Right lobe of liver (tissue), 6 donors: Measurements from ENCODE around the gene CST9. TPM values are rescaled to one million over a fixed set of nuclear protein-coding genes. Genes with fewer than 3 reads are reported as not detected.

Source experiments
- ATAC-seq, 4 donors: fragments of 200-7000 bp; cut with Tn5 transposase; one replicate each; pipeline ENCODE4 v1.9.1; 2020; ENCODE audit warnings: mild to moderate bottlenecking in 4 of 4, moderate library complexity in 4 of 4
- DNase-seq, 3 donors: peaks; one replicate each; pipeline ENCODE4 v3.0.0-alpha.2; 2020
- H3K27ac ChIP-seq, 3 donors: fragments of 200-600 bp; one replicate each; pipeline ENCODE4 v1.8.0; 2022
- H3K27me3 ChIP-seq, 2 donors: fragments of 200-600 bp; one replicate each; pipeline ENCODE4 v1.8.0; 2022
- H3K36me3 ChIP-seq, 4 donors: fragments of 200-600 bp; sonication (generic) in 1 of 4; one replicate each; pipeline versions ENCODE4 v1.5.1 to v1.8.0; 2017 to 2022; ENCODE audit warnings: control low read depth in 1 of 4
- H3K4me1 ChIP-seq, 4 donors: fragments of 200-600 bp; sonication (generic) in 1 of 4; one replicate each; pipeline versions ENCODE4 v1.5.1 to v1.8.0; 2017 to 2022; ENCODE audit warnings: control low read depth in 1 of 4
- H3K4me3 ChIP-seq, 3 donors: fragments of 200-600 bp; one replicate each; pipeline ENCODE4 v1.8.0; 2022
- H3K9me3 ChIP-seq, 4 donors: fragments of 200-600 bp; sonication (generic) in 1 of 4; one replicate each; pipeline versions ENCODE4 v1.5.1 to v1.8.0; 2017 to 2022; ENCODE audit warnings: control low read depth in 1 of 4
- POLR2A ChIP-seq: fragments of 450-650 bp; IDR thresholded peaks from one replicate; pipeline ENCODE4 v1.6.1; 2017; ENCODE audit warnings: antibody characterized with exemption, mild to moderate bottlenecking
- WGBS: methylation state at CpG from one replicate; pipeline ENCODE4 v1.1.6; 2018; ENCODE audit warnings: low coverage, low lambda C conversion rate; ENCODE audit not compliant: insufficient coverage; ENCODE audit errors: missing lambda C conversion rate; 5-methylcytosine and 5-hydroxymethylcytosine counted together
- intact Hi-C, 2 donors: fragments of 100-400 bp; cut with DNase I; formaldehyde crosslinking; loops; one replicate each; pipeline versions ENCODE4 v1.11.2 to v1.14.1; 2022
- total RNA-seq, 6 experiments: library from RNA; depleted of rRNA in 2 of 6; stranded (reverse); fragments of >200 nt in 2 of 6; fragmentation: NEBNext Ultra II Directional in 3 of 6; extraction: Animal tissue kit (Norgen Biotek cat#: 25700) in 3 of 6; gene quantifications; one replicate each; pipeline versions ENCODE4 v1.1.0 to v1.2.4, GENCODE V29; 2016 to 2023
- TF ChIP-seq, protein P1 (sequence below), 4 donors: fragments of 200-600 bp in 3 of 4; fragments of 450-650 bp in 1 of 4; IDR thresholded peaks; one replicate each; pipeline versions ENCODE4 v1.5.1 to v1.8.0; 2016 to 2022; ENCODE audit warnings: antibody characterized with exemption in 4 of 4, mild to moderate bottlenecking in 2 of 4
- donor health status: DM: no; HTN: yes; CAD: no.
- donor health status: DM: no; HTN: no; CAD: no.
- donor health status: DM: no; HTN: no; CAD: no.
- donor health status: DM: no; HTN: yes; CAD: no.
- donor health status: DM: no; HTN: yes; CAD: no.

CST9 gene
- total RNA-seq, 6 experiments from 2014 or later = not detected

DNA sequence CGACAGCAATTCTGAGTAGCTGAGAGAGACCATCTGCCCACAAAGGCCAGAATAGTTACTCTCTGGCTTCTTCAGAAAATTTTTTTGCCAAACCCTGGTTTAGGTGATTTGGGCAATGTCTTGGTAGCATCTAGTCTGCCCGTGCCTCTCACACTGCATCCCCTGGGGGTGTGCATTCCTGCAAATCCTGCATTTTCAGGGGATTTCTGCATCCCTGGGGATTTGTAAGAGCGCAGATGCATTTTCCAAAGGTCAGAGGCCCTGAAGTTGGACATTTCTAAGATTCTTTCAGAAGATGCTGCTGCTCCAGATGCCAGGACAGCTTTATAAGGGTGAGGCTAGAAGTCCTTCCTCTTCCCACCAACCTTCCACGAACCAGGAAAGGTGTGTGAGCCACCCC, 4.0 kb downstream of the CST9 start:
- H3K27ac ChIP-seq = no peak overlapping the region
- WGBS = 41% methylated on average over 3 of the region's 4 CpGs
- H3K27me3 ChIP-seq = no peaks in the 10 kb centered on the region
- no peaks in the 10 kb centered on the region for H3K9me3 ChIP-seq
- TF ChIP-seq, protein P1, sequence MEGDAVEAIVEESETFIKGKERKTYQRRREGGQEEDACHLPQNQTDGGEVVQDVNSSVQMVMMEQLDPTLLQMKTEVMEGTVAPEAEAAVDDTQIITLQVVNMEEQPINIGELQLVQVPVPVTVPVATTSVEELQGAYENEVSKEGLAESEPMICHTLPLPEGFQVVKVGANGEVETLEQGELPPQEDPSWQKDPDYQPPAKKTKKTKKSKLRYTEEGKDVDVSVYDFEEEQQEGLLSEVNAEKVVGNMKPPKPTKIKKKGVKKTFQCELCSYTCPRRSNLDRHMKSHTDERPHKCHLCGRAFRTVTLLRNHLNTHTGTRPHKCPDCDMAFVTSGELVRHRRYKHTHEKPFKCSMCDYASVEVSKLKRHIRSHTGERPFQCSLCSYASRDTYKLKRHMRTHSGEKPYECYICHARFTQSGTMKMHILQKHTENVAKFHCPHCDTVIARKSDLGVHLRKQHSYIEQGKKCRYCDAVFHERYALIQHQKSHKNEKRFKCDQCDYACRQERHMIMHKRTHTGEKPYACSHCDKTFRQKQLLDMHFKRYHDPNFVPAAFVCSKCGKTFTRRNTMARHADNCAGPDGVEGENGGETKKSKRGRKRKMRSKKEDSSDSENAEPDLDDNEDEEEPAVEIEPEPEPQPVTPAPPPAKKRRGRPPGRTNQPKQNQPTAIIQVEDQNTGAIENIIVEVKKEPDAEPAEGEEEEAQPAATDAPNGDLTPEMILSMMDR (IDR thresholded peaks at IDR 0.05) = no peak
- TF ChIP-seq POLR2A = no peak
- H3K4me3 ChIP-seq = no peak overlapping the region
- no peak for DNase-seq
- intact Hi-C loops = loop anchor here (5.0 to 10.0 kb wide), 3 partner anchors 157 to 257 kb away; no protein-coding TSS in a partner anchor
- ATAC-seq = no peak
- no peaks in the 10 kb centered on the region for H3K4me1 ChIP-seq
- no peaks in the 10 kb centered on the region for H3K36me3 ChIP-seq

DNA sequence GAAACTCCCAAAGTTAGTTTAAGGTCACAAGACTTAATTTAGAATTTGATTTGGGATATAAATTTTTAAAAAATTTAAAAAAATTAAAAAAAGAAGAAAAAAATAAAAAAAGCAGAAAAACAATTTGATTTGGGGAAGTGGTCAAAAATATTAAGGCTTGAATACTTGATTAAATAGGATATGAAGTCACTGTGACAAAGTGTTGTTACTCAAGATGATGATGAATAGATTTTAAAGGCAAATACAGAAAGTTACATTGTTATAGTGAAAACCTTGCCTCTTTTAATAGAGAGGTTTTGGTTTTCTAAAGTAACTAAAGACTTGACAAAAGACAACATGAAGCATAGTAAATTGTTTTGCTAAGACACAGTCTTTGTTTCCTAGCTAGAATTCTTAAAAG, 7.2 kb downstream of the CST9 start:
- H3K4me1 ChIP-seq = no peaks in the 10 kb centered on the region
- no peak overlapping the region for H3K27ac ChIP-seq
- no peak for DNase-seq
- intact Hi-C loops = no loop called here
- no peaks in the 10 kb centered on the region for H3K36me3 ChIP-seq
- H3K27me3 ChIP-seq = no peaks in the 10 kb centered on the region
- H3K4me3 ChIP-seq = no peak overlapping the region
- no peaks in the 10 kb centered on the region for H3K9me3 ChIP-seq
- TF ChIP-seq POLR2A = no peak
- TF ChIP-seq, protein P1 (IDR thresholded peaks at IDR 0.05) = no peak
- ATAC-seq = no peak

DNA sequence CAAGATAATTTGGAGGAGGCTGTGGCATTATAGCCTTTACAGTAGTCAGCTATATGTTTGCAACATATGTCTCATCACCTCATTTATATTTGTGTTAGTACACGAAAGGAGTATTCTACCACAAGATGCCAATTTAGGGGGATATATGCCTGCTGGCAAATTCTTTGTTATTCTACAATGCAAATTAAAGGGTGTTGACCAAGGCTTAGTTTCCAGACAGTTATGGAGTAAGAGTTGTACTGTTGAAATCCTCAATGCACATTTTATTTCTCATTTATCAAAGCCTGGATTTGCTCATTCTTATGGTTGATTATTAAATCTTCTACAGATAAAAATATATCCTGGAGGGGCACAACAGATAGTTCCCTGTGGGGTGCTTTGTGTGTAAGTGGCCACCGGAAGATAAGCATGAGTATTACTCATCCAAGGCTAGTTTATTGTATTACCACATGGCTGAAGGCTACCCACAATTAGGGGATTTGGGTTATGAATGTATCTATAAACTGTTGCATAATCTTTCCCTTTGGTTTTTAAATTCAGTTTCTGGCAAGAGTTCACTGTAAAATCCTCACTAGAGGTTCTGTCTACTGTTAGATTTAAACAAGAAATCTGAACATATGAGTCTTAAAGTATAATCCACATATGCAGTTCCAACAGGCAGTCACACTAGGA, 9.0 kb downstream of the CST9 start:
- Histone ChIP-seq H3K36me3 (no peaks in the 10 kb centered on the region), H3K27me3 (no peaks in the 10 kb centered on the region), H3K9me3 (no peaks in the 10 kb centered on the region), H3K27ac (no peak overlapping the region), H3K4me3 (no peak overlapping the region), H3K4me1 (no peaks in the 10 kb centered on the region)
- ATAC-seq (no peak), DNase-seq (no peak)
- WGBS = 42% methylated on average over 2 of the region's 2 CpGs
- intact Hi-C loops = no loop called here
- TF ChIP-seq POLR2A = no peak
- TF ChIP-seq, protein P1 (IDR thresholded peaks at IDR 0.05) = no peak

DNA sequence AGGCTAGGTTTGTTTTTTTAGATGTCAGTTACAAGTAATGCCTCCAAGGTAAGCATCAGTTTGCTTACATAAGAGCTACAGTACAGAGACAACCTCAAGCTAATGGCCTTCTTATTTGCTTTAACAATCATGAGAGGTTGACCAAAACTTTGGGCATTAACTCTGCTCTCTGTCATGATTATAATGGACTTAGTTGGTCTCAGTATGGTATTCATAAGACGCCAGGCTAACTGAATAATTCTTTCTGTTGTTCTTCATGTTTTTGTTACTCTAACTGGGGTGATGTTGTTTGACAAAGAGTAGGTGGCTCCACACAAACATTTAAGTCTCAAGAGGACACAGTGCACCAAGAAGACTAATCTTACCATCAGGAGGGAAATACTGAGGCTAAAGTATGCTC, 9.8 kb downstream of the CST9 start:
- no peak for DNase-seq
- no peaks in the 10 kb centered on the region for H3K36me3 ChIP-seq
- no peaks in the 10 kb centered on the region for H3K4me1 ChIP-seq
- TF ChIP-seq POLR2A = no peak
- TF ChIP-seq, protein P1 (IDR thresholded peaks at IDR 0.05) = no peak
- H3K9me3 ChIP-seq = no peaks in the 10 kb centered on the region
- H3K27ac ChIP-seq = no peak overlapping the region
- ATAC-seq = no peak
- 23% methylated on average over 1 of the region's 1 CpG for whole genome bisulfite sequencing
- intact Hi-C loops = no loop called here
- no peaks in the 10 kb centered on the region for H3K27me3 ChIP-seq
- H3K4me3 ChIP-seq = no peak overlapping the region
